ENCODE results near the gene CADM1. TPM values are rescaled to one million over a fixed set of nuclear protein-coding genes. Genes with fewer than 3 reads are reported as not detected.
A peak's percentile ranks its signal among the peaks of the same experiment; 100 is the strongest.

Gene CADM1
- total and polyA plus RNA-seq, 2 donors (not counting 1 experiment from before 2014, with no cell fraction given), result 15.4 to 86.0 TPM

GRCh38 chr11:115304774-115305472, 199.3 kb downstream of the CADM1 start:
- Histone ChIP-seq H2AFZ (ENCODE audit: low read length) (no peak overlapping the region), H3K4me2 (ENCODE audit: extremely low read depth, insufficient read depth, low read length) (no peak overlapping the region), H3K4me1 (ENCODE audit: control insufficient read depth, extremely low read depth, insufficient read depth, low read length) (no peaks in the 10 kb centered on the region), H3K9me3 (ENCODE audit: control insufficient read depth, insufficient read depth, low read depth, low read length) (no peaks in the 10 kb centered on the region), H3K27ac (ENCODE audit: insufficient read depth, low read length) (no peak overlapping the region), H4K20me1 (ENCODE audit: control insufficient read depth, extremely low read depth, insufficient read depth, low read length) (no peaks in the 10 kb centered on the region), H3K4me3 (replicated peaks in 1 of 4; ENCODE audit: control extremely low read depth in 1 of 4, insufficient read depth in 1 of 4, low read depth in 3 of 4, low read length in 4 of 4) (no peak overlapping the region), H3K79me2 (ENCODE audit: control insufficient read depth, insufficient read depth, low read length) (no peaks in the 10 kb centered on the region), H3K9ac (ENCODE audit: insufficient read depth, low read length) (no peak overlapping the region), H3K27me3 (ENCODE audit: control insufficient read depth, insufficient read depth, low read length) (no peaks in the 10 kb centered on the region), H3K36me3 (ENCODE audit: control insufficient read depth, insufficient read depth, low read length) (no peaks in the 10 kb centered on the region)
- TF ChIP-seq EZH2 (IDR thresholded peaks at IDR 0.05; ENCODE audit: low read length, missing control alignments), result no peak
- TF ChIP-seq, protein P1, sequence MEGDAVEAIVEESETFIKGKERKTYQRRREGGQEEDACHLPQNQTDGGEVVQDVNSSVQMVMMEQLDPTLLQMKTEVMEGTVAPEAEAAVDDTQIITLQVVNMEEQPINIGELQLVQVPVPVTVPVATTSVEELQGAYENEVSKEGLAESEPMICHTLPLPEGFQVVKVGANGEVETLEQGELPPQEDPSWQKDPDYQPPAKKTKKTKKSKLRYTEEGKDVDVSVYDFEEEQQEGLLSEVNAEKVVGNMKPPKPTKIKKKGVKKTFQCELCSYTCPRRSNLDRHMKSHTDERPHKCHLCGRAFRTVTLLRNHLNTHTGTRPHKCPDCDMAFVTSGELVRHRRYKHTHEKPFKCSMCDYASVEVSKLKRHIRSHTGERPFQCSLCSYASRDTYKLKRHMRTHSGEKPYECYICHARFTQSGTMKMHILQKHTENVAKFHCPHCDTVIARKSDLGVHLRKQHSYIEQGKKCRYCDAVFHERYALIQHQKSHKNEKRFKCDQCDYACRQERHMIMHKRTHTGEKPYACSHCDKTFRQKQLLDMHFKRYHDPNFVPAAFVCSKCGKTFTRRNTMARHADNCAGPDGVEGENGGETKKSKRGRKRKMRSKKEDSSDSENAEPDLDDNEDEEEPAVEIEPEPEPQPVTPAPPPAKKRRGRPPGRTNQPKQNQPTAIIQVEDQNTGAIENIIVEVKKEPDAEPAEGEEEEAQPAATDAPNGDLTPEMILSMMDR (conservative IDR thresholded peaks at IDR 0.05 in 1 of 2, IDR thresholded peaks at IDR 0.05 in 1 of 2; ENCODE audit: low read depth in 1 of 2, low read length in 2 of 2), result no peak
- peak in 1 of 2 donors; percentile 27 for DNase-seq (ENCODE audit: low read depth in 2 of 2)

DNA sequence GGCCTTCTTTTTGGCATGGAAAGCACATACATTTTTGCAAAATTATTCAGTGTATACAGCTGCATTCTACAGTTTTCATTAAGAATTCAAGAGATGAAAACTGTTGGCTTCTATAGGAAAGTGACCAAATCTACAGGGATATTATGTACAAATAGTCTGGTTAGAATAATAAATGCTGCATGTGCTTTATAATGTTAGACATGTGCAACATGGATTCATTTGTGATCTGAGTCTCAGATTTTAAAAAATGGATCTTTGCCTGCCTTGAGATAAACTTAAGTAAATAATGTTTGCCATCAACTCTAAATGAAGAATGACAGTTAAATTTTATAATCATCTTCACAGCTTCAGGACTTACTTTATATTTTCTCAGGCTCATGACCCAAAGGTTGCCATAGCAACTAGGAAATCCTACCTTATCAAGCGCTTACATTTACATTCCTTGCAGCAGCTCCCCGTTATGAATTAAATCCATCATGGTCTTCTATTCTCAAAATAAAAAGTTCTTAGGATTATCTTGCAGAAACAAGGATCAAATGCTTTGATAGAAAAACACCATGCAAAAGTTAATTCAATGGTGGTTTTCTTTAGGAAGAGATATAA, 200.2 kb downstream of the CADM1 start:
- no peaks in the 10 kb centered on the region for H3K4me1 ChIP-seq (ENCODE audit: control insufficient read depth, extremely low read depth, insufficient read depth, low read length)
- no peaks in the 10 kb centered on the region for H3K79me2 ChIP-seq (ENCODE audit: control insufficient read depth, insufficient read depth, low read length)
- peak in 1 of 2 donors; percentile 24 for DNase-seq (ENCODE audit: low read depth in 2 of 2)
- H3K9me3 ChIP-seq (ENCODE audit: control insufficient read depth, insufficient read depth, low read depth, low read length), result no peaks in the 10 kb centered on the region
- no peaks in the 10 kb centered on the region for H3K27me3 ChIP-seq (ENCODE audit: control insufficient read depth, insufficient read depth, low read length)
- H3K9ac ChIP-seq (ENCODE audit: insufficient read depth, low read length), result no peak overlapping the region
- no peak overlapping the region for H3K4me2 ChIP-seq (ENCODE audit: extremely low read depth, insufficient read depth, low read length)
- no peaks in the 10 kb centered on the region for H4K20me1 ChIP-seq (ENCODE audit: control insufficient read depth, extremely low read depth, insufficient read depth, low read length)
- TF ChIP-seq, protein P1 (conservative IDR thresholded peaks at IDR 0.05 in 1 of 2, IDR thresholded peaks at IDR 0.05 in 1 of 2; ENCODE audit: low read depth in 1 of 2, low read length in 2 of 2), result no peak
- TF ChIP-seq EZH2 (IDR thresholded peaks at IDR 0.05; ENCODE audit: low read length, missing control alignments), result no peak
- no peak overlapping the region for H2AFZ ChIP-seq (ENCODE audit: low read length)
- no peak overlapping the region for H3K27ac ChIP-seq (ENCODE audit: insufficient read depth, low read length)
- no peaks in the 10 kb centered on the region for H3K36me3 ChIP-seq (ENCODE audit: control insufficient read depth, insufficient read depth, low read length)
- H3K4me3 ChIP-seq (replicated peaks in 1 of 4; ENCODE audit: control extremely low read depth in 1 of 4, insufficient read depth in 1 of 4, low read depth in 3 of 4, low read length in 4 of 4), result no peak overlapping the region

- no peak overlapping the region for H3K4me3 ChIP-seq (replicated peaks in 1 of 4; ENCODE audit: control extremely low read depth in 1 of 4, insufficient read depth in 1 of 4, low read depth in 3 of 4, low read length in 4 of 4)
- no peaks in the 10 kb centered on the region for H4K20me1 ChIP-seq (ENCODE audit: control insufficient read depth, extremely low read depth, insufficient read depth, low read length)
- H3K4me2 ChIP-seq (ENCODE audit: extremely low read depth, insufficient read depth, low read length), result no peak overlapping the region
- H2AFZ ChIP-seq (ENCODE audit: low read length), result no peak overlapping the region
- H3K27ac ChIP-seq (ENCODE audit: insufficient read depth, low read length), result no peak overlapping the region
- no peak for DNase-seq (ENCODE audit: low read depth in 2 of 2)
- H3K36me3 ChIP-seq (ENCODE audit: control insufficient read depth, insufficient read depth, low read length), result no peaks in the 10 kb centered on the region
- TF ChIP-seq, protein P1 (conservative IDR thresholded peaks at IDR 0.05 in 1 of 2, IDR thresholded peaks at IDR 0.05 in 1 of 2; ENCODE audit: low read depth in 1 of 2, low read length in 2 of 2), result no peak
- no peak for TF ChIP-seq EZH2 (IDR thresholded peaks at IDR 0.05; ENCODE audit: low read length, missing control alignments)
- no peaks in the 10 kb centered on the region for H3K9me3 ChIP-seq (ENCODE audit: control insufficient read depth, insufficient read depth, low read depth, low read length)
- H3K9ac ChIP-seq (ENCODE audit: insufficient read depth, low read length), result no peak overlapping the region
- H3K79me2 ChIP-seq (ENCODE audit: control insufficient read depth, insufficient read depth, low read length), result no peaks in the 10 kb centered on the region
- no peaks in the 10 kb centered on the region for H3K4me1 ChIP-seq (ENCODE audit: control insufficient read depth, extremely low read depth, insufficient read depth, low read length)
- H3K27me3 ChIP-seq (ENCODE audit: control insufficient read depth, insufficient read depth, low read length), result no peaks in the 10 kb centered on the region
These were observed 201.1 kb downstream of the CADM1 start for GRCh38 chr11:115302946-115303703.
